Activated gamma-delta T cell treated with anti-CD3 and anti-CD28 coated beads, Interleukin-2, amount 50 U/mL, for 16 hours (primary cell): Measurements from ENCODE around the gene ANKRD52.
"Not testable (repeated sequence)": the region's sequence is repeated elsewhere in the genome, so short reads cannot be mapped to it uniquely, and the experiment has no call there.

ENCODE experiments used
- DNase-seq: peaks from one replicate; pipeline ENCODE4 v3.0.0-alpha.2; 2020; ENCODE audit warnings: low read depth

Gene ANKRD52

DNA sequence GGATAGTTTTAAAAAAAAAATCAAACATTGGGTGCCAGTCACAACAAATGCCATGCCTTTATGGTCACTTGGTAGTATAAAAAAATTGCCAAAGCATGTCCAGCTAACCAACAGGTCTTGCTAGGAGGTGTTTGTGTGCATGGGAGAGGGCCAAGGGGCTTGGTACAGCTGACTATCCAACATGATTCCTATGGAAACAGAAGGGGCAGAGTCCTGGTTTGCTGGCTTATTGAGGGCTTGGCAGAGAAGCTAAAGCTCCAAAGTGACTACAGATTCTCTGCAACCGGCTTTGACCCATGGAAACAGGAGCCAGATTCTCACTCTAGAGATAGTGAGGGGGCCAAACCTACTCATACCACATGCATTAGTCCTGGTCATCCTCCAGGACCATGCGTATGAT is 14.3 kb upstream of the ANKRD52 start:
- not testable (repeated sequence) for DNase-seq

DNA sequence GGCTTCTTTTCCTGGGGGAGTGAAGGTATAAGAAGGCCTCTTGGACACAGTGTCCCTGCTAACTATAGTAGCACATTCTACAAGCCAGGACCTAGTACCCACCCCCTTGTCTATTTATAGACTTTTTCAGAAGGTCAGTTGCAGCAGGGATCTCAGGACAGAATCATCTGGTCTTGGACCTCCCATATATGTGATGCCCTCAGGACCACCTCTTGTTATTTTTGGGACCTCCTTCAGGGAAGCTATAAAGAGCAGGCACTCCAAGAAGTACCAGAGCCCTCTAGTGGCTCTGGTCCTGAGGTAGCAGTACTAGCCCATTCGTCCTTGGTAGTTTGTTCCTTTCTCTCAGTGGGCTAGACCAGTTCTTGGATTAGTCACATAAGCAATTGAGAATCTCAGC is 12.8 kb upstream of the ANKRD52 start:
- DNase-seq: no peak

DNA sequence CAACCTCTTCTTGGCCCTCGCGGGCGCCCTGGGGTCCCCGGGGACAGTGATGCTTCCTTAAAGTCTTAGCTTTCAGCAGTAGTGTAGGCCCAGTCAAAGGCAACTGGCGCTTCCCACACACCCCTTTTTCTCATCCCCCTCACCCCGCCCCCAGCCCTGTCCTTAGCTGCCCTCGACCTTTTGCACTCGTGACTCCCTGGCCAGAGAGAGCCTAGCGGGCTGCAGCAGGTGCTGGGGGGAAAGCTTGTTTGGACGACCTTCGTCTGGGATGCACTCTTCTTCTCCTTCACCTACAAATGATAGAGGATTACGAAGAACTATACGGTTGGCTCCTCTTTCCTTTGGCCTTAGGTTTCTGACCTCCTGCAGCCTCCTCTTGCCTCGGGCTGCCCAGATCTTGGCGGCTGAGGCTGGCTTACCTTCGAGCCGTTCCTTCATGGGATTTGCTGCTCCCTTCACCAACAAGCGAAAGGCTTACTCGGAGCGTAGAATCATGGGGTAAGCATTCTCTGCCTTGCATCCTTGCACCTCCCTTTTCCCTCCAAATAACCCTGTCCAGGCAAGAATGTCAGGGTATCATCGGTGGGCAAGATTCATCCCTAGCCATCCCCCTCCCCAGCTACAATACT is 9.4 kb upstream of the ANKRD52 start:
- no peak for DNase-seq

DNA sequence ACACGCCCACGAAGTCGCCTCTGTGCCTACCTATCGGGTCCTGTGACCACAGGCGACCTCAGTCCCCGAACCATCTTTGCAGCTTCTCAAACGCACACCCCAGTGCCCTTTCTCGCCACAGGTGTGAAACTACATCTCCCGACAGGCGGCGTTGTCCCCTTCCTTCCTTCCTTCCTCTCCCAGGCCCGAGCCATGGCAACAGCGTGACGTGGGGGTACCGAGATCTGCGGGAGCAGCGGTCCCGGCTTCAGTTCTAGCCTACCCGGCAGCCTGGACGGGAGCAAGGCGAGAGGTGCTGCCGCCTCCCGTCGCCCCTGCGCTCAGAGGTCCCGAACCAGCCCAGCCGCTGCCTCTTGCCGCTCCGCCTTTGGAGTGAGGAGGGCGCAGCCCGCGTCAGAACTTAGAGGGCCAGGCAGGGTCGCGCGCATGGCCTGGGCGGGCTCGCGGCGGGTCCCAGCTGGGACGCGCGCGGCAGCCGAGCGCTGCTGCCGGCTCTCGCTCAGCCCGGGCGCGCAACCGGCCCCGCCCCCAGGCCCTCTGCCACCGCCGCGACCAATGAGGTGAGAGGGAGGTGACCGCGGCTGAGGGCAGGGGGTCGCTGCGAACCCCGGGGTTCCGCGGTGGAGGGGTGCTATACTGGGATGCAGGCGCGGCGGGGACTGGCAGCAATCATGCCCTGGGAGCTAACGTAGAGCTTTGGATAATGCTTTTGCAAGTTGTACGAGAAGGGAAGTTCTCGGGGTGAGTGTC is 8.7 kb upstream of the ANKRD52 start, which contains the start of gene COQ10A:
TSS of gene COQ10A (plus strand) at position 250 of the 750 bp plus-strand sequence. CDS start at position 427, 177 bp downstream.
- DNase-seq: peak; percentile 82

DNA sequence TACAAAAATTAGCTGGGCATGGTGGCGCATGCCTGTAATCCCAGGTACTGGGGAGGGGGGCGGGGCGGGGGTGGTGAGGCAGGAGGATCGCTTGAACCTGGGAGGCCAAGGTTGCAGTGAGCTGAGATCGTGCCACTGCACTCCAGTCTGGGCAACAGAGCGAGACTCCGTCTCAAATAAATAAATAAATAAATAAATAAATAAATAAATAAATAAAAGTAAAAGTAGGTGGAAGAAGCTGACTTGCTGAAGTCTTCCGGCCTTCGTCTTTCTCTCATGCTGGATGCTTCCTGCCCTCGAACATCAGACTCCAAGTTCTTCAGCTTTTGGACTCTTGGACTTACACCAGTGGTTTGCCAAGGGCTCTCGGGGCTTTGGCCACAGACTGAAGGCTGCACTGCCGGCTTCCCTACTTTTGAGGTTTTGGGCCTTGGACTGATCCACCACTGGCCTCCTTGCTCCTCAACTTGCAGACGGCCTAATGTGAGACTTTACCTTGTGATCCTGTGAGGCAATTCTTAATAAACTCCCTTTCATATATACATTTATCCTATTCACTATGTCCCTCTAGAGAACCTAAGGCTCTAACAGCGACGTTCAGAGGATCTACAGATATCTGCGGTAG is 8.0 kb upstream of the ANKRD52 start:
- not testable (repeated sequence) for DNase-seq

DNA sequence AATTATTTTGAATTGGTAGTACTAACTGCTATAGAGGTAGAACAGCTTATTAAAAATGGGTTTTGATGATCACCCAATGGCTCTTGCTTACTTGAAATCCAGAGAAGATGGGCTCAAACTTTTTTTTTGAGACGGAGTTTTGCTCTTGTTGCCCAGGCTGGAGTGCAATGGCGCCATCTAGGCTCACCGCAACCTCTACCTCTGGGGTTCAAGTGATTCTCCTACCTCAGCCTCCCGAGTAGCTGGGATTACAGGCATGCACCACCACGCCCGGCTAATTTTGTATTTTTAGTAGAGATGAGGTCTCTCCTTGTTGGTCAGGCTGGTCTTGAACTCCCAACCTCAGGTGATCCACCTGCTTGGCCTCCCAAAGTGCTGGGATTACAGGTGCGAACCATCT is 4.8 kb upstream of the ANKRD52 start:
- not testable (repeated sequence) for DNase-seq

DNA sequence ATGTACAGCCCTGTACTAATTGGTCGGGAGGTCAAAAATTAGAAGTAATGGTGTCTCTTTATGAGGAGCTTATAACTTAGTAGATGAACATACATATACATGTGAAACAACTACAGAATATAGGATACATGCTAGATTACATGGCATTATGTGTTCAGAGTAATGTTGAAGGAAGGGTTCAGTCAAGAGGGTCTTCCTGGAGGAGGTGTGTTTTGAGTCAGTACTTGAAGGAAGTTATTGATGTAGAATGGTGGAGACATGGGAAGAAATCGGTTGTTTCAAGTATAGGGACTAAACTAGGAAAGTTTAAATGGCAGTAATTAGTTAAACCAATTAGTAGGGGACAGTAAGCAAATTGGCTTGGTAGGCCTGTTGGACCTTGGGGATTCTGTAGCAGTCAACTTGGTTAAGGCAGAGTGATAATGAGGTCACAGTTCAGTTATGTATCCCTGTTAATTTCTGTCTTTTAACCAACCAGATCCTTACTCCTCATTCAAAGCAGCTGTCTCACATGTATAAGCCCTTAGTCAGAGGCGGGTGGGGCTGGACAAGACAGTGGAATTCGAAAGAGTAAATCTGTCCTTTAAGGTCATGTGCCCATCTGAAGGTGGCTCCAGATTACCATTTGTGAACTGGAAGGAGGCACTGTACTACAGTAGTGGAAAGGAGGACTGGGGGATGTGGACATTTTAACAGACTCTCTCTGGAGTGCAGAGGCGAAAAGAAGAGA is 3.5 kb upstream of the ANKRD52 start:
- DNase-seq: no peak

DNA sequence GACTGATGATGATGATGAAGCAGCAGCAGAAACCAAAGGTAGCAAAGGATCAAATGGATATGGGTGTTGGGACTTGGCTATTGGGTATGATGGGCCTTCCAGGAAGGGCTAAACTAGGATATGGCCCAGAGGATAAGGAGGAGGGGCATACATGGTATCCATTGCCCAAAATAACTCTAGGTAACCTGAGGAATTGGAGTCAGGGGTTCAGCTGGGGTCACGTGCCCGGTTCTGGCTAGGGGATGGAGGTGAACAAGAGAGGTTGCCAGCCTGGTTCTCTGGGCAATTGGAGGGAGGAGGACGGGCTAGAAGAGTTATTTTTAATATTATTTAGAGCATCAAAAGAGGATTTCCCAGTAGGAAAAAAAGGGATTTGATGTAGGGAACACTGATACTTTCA is 2.7 kb upstream of the ANKRD52 start:
- no peak for DNase-seq

DNA sequence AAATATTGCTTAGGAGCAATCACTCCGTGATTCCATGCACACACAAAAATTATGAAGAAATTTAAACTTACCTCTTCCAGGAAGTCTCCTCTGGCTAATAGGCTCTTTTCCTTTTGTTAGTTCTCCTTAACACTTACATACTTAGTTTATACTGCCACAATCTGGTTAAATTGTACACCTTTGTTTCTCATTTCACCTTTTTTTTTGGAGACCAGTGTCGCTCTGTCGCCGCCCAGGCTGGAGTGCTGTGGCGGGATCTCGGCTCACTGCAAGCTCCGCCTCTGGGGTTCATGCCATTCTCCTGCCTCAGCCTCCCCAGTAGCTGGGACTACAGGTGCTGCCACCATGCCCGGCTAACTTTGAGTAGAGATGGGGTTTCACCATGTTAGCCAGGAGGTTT is 2.2 kb upstream of the ANKRD52 start:
- no peak for DNase-seq

DNA sequence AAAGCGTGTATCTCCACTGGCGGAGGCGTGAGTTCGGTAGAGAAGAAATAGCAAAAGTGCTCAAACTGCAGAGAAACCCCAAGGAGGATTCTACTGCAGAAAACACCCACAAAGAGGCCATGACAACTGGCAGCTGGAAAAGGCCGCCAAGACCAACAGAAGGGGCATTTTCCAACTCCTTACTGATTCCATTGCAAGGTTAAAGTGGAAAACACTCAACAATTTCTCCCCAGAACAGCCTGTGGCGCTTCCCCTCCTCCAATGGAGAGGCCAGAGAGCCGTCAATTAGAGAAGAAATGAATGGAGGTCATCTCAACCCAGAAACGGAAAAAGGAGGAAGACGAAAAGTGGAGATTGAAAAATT is 618 bp upstream of the ANKRD52 start:
- DNase-seq: no peak

DNA sequence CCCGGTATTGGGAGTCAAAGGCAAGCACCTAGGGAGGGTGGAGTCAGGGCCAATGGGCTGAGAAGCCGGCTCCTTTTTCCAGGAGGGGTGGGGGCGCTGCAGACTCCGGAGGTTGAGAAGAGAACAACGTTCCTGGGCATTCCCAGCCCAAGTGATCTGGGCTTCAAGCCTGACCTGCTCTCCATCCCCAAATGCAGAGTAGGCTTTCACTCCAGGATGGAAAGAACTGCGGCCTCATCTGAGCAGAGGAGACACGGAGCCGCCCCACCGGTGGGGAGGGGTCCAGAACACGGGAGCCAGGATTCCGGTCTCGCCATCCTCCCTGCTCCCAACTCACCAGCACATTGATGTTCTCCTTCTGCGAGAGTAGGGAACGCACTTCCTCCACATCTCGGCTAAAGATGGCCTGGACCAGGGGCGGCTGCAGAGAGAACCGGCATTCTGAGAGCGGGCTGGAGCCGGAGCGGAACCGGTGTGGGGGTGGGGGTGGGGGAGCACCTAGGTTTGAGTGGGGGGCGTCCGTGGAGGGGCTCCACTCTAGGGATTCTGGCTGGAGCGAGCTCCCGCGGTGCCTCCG is 605 bp downstream of the ANKRD52 start:
- no peak for DNase-seq

DNA sequence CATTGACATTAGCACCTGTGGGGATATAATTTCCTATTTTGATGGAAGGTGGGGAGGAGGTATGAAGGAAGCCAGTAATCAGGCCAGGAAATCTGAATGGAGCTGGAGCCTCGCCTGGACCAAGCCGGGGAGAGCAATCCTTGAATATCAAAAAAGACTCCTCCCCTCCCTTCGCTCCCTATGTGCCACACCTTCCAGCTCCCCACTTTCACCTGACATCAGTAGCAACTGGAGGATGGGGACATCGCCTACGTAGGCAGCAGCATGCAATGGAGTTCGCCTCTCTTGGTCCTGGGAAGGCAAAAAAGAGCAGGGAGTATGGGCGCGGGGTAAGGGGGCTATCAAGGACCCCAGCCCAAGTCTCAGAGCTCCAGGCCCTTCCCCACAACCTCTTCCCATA is 1.1 kb downstream of the ANKRD52 start:
- DNase-seq: no peak

DNA sequence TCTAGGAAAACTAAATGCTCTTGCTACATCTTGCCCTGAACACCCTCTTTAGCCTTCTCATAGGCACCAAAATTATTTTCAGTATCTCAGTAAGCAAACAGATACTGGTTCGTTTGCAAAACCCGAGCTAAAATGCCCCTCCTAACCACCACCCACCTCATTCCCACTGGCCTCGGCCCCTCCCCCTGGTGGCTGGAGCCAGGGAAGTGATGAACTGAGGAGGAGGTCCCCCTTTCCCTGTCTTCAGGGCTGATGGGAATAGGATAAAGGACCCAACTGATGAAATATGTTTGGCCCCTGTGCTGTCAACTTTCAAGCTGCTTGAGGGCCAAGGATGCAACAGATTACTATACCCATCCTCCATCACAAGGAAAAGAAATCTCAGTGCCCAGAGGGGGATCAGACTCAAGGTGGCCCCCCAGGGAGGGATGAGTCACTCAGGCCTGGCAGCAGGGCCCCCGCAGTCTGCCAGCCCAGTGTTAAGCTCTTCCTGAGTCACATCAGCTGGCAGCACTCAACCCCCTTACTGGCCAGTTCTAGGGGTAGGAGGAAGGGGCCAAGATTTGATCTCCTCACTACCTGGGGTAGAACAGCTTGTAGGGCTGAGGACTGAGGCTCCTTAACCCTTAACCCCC is 1.7 kb downstream of the ANKRD52 start:
- DNase-seq: no peak

DNA sequence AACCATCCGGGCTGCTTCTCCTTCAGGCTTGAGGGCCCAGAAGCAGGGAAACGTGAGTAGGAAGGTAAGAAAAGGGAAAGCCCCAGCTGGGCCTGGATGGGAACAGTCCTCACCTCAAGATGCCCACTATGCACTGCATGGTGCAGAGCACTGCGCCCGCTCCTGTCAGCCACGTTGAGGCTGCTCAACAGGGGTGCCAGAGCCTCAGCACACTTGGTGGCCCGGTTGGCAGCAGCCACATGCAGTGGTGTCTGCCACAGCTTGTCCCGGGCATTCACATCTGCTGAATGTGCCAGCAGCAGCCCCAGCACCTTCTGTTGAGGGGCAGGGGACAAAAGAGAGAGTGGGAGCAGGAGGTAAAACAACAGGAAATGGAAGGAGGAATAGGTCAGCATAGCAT is 2.5 kb downstream of the ANKRD52 start:
- DNase-seq: no peak

DNA sequence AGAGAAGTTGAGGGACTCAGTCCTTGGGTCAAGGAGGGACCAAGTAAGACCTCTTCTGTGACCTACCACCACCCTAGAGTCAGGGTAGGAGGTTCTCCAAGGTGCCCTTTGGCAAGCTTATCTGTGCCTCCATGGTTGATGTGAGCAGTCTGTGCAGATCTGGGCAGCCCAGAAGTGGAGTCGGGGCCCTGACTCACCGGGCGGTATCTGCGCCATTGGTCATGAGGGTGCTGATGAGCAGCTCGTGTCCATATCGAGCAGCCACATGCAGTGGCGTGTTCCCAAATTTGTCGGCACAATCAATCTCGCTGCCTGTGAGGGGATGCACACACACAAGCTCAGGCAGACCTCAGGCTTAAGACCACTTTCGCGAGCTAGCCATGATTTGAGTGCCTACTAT is 5.1 kb downstream of the ANKRD52 start:
- no peak for DNase-seq

DNA sequence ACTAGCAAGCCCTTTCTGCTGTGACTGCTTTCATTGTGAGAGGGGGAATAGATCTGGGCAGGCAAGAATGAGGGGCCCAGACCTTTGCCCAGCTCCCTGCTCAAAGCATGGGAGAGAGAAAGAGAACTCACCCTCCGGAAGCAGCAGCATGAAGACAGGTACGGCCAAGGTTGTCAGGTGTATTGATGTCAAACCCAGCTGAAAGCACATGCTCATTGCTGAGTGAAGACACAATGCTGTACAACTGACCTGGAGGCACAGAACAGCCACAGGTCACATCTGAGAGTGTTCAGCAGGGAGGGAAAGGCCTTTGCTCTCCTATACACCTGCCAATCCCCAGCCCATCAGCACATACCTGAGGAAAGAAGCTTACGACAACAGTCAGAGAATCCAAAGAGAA is 5.5 kb downstream of the ANKRD52 start:
- no peak for DNase-seq

DNA sequence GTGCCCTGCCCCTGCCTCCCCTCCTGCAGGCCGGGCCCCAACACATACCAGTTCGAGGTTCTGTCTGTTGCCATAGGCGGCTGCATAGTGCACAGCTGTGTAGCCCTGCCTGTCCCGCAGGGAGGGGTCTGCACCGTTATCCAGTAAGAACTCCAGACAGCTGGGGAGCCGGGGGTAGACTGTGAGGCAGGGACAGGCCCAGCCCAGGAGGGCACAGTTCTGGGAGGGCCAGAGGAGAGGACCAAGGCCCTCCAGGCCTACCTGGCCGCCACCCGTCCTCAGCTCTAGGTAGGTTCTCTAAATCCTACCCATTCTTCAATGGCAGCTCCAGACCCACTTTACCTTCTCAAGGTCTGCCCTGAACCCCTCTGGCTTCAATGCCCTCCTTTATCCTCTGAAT is 9.5 kb downstream of the ANKRD52 start:
- no peak for DNase-seq

DNA sequence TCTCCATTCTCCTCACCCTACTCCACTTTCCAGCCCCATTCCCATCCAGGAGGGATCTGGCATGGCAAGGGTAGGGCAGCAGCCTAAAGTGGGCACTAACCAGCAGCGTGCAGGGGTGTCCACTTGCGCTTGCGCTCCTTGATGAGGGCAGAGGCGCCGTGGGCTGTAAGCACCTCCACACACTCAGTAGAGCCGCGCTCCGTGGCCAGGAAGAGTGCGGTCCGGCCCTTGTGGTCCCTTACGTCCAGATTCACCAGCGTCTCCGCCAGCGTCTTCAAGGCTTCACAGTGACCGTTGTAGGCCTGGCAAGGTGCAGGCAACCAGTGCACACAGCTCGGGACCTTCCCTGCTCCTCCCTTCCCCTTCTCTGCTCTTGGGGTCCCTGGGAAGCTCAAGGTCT is 10.3 kb downstream of the ANKRD52 start:
- no peak for DNase-seq

DNA sequence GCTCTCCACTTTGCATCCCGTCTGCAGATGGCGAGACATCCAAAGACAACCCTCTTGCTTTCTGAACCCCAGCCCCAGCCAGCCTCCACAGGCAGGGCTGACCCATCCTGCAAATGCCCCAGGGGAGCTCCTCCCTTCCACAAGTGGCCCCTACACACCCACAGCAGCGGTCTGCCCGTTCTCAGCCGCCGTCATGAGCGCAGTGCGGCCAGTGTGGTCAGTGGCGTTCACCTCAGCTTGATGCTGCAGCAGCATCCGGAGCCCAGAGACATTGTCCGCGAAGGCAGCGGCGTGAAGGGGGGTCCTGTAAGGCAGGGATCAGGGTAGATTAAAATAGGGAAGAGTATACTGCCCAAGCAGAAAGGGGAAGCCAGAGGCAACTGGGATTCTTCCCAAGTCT is 13.7 kb downstream of the ANKRD52 start:
- DNase-seq: no peak

DNA sequence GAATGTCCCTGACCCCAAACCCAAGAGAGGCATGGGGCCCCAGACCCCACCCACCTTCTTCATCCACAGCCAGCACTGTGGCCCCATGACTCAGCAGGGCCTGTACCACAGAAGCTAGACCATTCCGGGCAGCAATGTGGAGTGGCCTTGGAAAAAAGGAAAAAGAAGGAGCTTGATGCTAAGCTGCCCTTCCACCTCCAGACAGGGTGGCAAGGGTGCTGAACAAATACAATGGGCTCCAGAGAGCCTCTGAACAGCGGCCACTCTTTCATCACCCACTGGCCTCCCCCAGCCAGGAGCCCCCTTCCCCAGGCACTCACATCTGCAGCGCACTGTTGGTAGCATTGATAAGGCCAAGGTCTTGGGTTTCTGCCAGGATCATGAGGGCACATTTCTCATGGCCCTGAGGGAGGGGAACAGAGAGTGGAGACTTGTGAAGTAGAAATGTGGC is 14.4 kb downstream of the ANKRD52 start:
- DNase-seq: no peak

DNA sequence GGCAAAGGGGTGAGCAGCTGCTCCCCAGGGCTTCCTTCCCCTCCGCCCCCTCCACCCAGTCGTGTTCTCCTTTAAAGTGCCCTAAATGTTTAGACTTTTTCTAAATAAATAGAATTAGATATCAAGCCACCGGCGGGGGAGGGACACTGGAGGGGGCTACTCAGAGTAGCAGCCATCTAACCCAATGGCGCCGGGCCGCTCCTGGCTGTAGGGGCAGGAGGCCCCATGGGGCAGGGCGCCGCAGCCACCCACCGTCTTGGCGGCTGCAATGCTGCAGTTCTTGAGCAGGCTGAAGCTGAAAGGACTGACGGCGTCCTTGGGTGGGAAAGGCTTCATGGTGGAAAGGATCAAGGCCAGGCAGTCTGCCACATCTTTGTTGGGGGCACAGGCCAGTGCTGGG is 15.2 kb downstream of the ANKRD52 start:
- DNase-seq: no peak
